A204.1 (cell line): ENCODE data around the gene BARX2.
"Not testable (repeated sequence)": the region's sequence is repeated elsewhere in the genome, so short reads cannot be mapped to it uniquely, and the experiment has no call there.

Experiments used
- FAIRE-seq: peaks from 2 replicates; lab custom pipeline; 2012; peaks lifted over from hg19 to GRCh38; lab: Jason Lieb, UNC

The BARX2 gene, protein sequence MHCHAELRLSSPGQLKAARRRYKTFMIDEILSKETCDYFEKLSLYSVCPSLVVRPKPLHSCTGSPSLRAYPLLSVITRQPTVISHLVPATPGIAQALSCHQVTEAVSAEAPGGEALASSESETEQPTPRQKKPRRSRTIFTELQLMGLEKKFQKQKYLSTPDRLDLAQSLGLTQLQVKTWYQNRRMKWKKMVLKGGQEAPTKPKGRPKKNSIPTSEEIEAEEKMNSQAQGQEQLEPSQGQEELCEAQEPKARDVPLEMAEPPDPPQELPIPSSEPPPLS

GRCh38 chr11:129375751-129376657, at the start of gene BARX2:
BARX2 (plus strand) TSS chr11:129375848; CDS start chr11:129376036, 188 bp downstream.
- FAIRE-seq, result no peak

DNA sequence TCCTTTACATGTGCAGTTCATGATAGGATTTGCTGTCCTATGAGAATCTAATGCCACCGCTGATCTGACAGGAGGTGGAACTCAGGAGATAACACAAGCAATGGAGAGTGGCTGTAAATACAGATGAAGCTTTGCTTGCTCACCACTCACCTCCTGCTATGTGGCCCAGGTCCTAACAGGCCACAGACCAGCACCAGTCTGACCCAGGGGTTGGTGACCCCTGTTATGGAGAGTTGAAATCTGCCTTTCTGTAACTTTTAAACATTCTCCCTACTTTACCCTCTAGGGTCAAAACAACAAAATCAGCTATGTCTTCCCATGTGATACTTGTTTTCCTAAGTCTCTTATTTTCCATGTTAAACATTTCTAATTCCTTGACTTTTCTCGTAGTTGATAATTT, 48.7 kb upstream of the BARX2 start:
- FAIRE-seq, result no peak

DNA sequence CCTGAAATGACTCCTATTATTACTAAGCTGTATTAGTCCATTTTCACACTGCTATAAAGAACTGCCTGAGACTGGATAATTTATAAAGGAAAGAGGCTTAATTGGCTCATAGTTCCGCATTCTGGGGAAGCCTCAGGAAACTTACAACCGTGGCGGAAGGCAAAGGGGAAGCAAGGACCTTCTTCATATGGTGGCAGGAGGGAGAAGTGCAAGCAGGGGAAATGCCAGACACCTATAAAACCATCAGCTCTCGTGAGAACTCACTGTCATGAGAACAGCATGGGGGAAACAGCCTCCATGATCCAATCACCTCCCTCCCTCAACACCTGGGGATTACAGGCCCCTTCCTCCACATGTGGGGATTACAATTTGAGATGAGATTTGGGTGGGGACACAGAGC, 47.9 kb upstream of the BARX2 start:
- not testable (repeated sequence) for FAIRE-seq

- FAIRE-seq, result no peak
These were observed 46.9 kb upstream of the BARX2 start for GRCh38 chr11:129328756-129329155.

DNA sequence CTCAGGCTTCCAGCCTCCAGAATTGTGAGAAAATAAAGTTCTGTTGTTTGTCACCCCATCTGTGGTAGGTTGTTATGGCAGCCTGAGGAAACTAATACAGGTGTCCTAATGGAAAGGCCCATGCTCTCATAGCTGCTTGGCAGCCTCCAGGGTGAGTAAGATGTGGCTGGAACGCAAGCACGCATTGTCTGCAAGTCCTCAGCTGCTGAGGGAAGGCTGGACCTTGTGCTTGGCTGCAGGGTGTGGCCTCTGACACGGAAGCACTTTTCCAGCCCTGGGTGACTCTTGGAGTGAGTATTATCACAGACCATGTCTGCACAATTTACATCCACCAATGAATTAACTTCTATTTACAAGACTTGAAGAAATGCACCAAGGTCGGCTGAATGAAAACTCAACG, 44.4 kb upstream of the BARX2 start:
- FAIRE-seq, result no peak

GRCh38 chr11:129331871-129332274, 43.8 kb upstream of the BARX2 start:
- FAIRE-seq, result peak; percentile 75

- FAIRE-seq, result no peak
These were observed 41.8 kb upstream of the BARX2 start for GRCh38 chr11:129333873-129334272.

DNA sequence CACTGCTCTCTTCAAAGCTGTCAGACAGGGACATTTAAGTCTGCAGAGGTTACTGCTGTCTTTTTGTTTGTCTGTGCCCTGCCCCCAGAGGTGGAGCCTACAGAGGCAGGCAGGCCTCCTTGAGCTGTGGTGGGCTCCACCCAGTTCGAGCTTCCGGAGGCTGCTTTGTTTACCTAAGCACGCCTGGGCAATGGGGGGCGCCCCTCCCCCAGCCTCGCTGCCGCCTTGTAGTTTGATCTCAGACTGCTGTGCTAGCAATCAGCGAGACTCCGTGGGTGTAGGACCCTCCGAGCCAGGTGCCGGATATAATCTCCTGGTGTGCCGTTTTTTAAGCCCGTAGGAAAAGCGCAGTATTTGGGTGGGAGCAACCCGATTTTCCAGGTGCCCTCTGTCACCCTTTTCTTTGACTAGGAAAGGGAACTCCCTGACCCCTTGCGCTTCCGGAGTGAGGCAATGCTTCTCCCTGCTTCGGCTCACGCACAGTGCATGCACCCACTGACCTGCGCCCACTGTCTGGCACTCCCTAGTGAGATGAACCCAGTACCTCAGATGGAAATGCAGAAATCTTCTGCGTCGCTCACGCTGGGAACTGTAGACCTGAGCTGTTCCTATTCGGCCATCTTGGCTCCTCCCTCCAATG, 31.2 kb upstream of the BARX2 start:
- FAIRE-seq, result not testable (repeated sequence)

GRCh38 chr11:129346916-129347315, 28.7 kb upstream of the BARX2 start:
- no peak for FAIRE-seq

GRCh38 chr11:129348813-129349212, 26.8 kb upstream of the BARX2 start:
- FAIRE-seq, result no peak

DNA sequence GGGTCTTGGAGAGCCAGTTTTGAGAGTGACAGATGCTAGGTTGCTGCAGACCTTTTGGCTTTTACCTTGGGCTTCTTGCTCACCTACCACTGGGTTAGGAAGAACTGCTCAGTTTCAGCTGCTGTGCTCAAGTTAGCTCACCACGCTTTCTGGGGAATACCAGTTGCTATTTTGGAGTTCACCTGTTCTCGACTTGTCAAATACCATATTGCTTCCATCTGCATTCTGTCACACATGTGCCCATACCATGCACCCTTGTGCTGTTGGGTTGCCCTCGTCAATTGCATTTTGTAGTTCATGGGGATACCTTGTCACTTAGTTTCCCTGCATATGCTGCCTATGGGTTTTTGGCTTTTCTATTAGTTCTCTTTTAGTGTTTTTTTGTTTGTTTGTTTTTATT, 23.0 kb upstream of the BARX2 start:
- FAIRE-seq, result no peak

DNA sequence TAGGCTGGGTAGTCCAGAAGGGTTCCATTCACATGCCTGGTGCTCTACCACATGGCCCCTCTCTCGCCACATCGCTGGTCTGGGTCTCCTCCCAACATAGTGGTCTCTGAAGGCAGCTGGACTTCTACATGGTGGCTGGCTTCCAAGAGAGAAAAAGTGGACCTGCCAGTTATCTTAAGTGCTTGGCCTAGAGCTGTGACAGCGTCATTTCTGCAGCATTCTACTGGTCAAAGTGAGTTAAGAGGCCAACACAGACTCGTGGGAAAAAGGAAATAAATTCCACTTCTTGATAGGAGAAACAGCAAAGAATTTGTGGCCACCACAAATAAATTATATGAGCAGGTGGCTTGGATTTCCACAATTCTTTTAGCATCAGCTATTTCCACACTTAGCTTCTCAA, 21.0 kb upstream of the BARX2 start:
- FAIRE-seq, result no peak

GRCh38 chr11:129359748-129360147, 15.9 kb upstream of the BARX2 start:
- no peak for FAIRE-seq

DNA sequence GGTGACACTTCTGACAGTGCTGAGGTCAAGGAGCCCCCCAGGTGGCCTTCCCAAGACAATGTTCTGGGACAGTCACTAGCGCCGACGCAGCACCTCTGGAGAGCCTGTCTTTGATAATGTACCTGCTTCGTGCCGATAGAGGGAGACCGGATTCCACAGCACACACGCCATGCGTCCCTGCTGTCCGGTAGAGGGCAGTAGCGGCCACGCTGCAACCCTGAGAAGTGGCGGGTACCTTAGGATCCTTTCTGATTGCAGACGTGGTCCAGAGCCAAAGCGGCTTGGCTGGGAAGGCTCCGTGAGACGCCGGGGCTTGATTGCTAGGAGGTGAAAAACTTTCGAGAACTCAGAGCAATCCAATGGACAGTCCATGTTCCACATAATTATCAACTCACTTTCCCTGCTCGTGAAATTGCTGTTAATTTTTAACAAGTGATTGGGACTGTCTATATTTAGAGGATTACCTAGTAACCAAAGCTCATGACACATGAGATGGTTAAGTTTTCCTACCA, 11.4 kb upstream of the BARX2 start:
- no peak for FAIRE-seq

- FAIRE-seq, result no peak
These were observed 9.8 kb upstream of the BARX2 start for GRCh38 chr11:129365816-129366215.

- FAIRE-seq, result no peak
These were observed 8.7 kb upstream of the BARX2 start for GRCh38 chr11:129366737-129367597.

GRCh38 chr11:129368889-129369672, 6.6 kb upstream of the BARX2 start:
- no peak for FAIRE-seq

DNA sequence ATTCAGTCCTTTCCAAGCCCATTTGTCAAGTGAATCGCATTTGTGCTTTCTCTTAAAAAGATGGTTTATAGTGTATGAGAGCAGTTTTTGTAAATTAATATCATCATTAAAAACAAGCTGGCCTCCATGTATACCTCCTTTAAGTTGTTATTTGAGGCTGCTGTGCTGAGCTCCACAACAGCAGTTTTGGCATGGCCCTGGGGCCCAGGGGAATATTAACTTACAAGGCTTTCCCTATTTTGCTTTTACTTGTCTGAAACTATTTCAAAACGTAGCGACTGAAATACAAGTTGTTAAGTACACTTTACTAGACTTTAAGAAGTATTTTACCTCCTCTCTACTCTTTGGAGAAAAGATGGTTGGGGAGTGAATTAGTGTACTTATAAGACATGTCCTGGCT, 4.9 kb upstream of the BARX2 start:
- FAIRE-seq, result no peak

DNA sequence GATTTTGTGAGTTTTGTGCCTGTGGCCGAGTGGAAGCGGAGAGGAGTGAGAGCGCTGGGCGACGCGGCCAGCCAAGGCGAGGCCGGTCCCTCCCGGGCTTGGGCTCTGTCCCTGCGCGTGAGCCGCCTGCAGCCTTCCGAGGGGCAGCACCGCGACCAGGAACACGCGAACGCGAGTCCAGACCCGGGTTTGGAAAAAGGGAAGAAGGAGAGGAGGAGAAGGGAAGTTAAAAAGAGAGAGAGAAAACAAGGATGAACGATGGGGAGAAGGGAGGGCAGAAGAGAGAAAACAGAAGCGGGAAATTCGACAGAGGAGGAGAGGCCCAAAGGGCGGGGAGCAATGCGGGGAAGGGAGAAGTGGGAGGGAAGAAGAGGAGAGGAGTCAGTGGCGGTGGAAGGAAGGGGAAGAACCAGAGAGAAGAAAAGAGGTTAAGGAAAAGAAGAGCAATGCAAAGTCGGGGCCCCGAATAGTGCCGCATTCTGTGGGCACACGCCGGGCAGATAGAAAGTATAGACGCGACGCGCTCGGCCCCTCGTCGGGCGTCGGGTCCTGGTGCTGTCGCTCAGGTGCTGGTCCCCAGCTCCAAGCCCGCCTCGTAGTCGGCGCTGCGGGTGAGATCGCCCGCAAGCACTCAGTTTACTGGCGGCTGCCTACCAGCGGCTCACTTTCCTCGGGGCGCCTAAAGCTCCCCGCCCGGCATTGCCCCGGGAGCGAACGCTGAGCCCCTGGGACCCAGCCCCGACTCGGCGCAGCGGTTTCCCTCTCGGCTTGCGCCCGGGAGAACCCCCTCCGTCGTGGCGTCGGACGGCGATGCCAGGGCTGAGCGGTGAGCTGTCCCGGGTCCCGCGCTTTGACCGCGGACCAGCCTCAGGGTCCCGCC, 2.8 kb upstream of the BARX2 start:
- FAIRE-seq, result no peak

- FAIRE-seq, result no peak
These were observed 2.1 kb upstream of the BARX2 start for GRCh38 chr11:129373489-129373953.
